K562 (cell line): ENCODE measurements around the gene TOMM22. TPM values are rescaled to one million over a fixed set of nuclear protein-coding genes. Genes with fewer than 3 reads are reported as not detected.

Source experiments
- ATAC-seq: fragments of 200-7000 bp; cut with Tn5 transposase; 3 replicates; pipeline ENCODE4 v1.9.1; 2020; ENCODE audit warnings: moderate library complexity
- BruUV-seq: library from RNA; stranded (reverse); fragments of 400-500 nt; replicated peaks from 2 replicates; lab custom pipeline; 2021; lab: Mats Ljungman, UMichigan
- CTCF ChIA-PET: fragments of 300-600 bp; formaldehyde crosslinking; extraction: SDS; loops from one replicate; lab custom pipeline; 2021; ENCODE audit warnings: low intra/inter-chr PET ratio; lab: Yijun Ruan, JAX
- POLR2A ChIA-PET: fragments of 300-600, 350-650 bp; sonication (Branson Sonifier 250); formaldehyde crosslinking; extraction: SDS; loops from one replicate; lab custom pipeline; 2021; ENCODE audit warnings: antibody characterized with exemption, inconsistent platforms; lab: Yijun Ruan, JAX
- DNase-seq, 4 experiments: peaks; one replicate each; pipeline versions ENCODE4 v3.0.0 to v3.0.0-alpha.2; 2011 to 2018; ENCODE audit warnings: low spot score in 3 of 4, mixed read lengths in 3 of 4; ENCODE audit errors: extremely low read depth in 1 of 4
- FAIRE-seq: peaks from 2 replicates; lab custom pipeline; 2011; peaks lifted over from hg19 to GRCh38; lab: Jason Lieb, UNC
- H2AFZ ChIP-seq: 2 replicates; pipeline ENCODE4 v1.6.0; 2011; ENCODE audit warnings: low read depth, low read length, control low read depth, inconsistent platforms
- H3K27ac ChIP-seq: fragments of 200-600 bp; 3 replicates; pipeline ENCODE4 v1.8.0; 2011; ENCODE audit warnings: low read depth, mild to moderate bottlenecking, control low read depth, inconsistent platforms, low read length, moderate library complexity, mixed read lengths; ENCODE audit errors: extremely low read depth
- H3K27me3 ChIP-seq, 2 experiments: fragments of 300-600 bp in 1 of 2; 2 replicates in 1 of 2; 3 replicates in 1 of 2; pipeline versions ENCODE4 v1.6.0 to v1.8.0; 2011; ENCODE audit warnings: inconsistent platforms in 2 of 2, low read length in 2 of 2, mild to moderate bottlenecking in 1 of 2, mixed read lengths in 1 of 2, moderate library complexity in 1 of 2; ENCODE audit not compliant: control insufficient read depth in 2 of 2, insufficient read depth in 2 of 2
- H3K36me3 ChIP-seq: fragments of 300-600 bp; 3 replicates; pipeline ENCODE4 v1.8.0; 2011; ENCODE audit warnings: mild to moderate bottlenecking, low read length, inconsistent platforms; ENCODE audit not compliant: control insufficient read depth, insufficient read depth
- H3K4me1 ChIP-seq, 2 experiments: fragments of 200-600 bp in 1 of 2; replicated peaks in 1 of 2; 2 replicates in 1 of 2; 3 replicates in 1 of 2; pipeline versions ENCODE4 v1.5.1 to v1.8.0; 2011; ENCODE audit warnings: inconsistent platforms in 2 of 2, low read length in 2 of 2, mild to moderate bottlenecking in 1 of 2, mixed read lengths in 1 of 2, moderate library complexity in 1 of 2; ENCODE audit not compliant: control insufficient read depth in 2 of 2, insufficient read depth in 2 of 2
- H3K4me2 ChIP-seq: 2 replicates; pipeline ENCODE4 v1.6.1; 2011; ENCODE audit warnings: low read length, control low read depth, inconsistent platforms, mixed read lengths; ENCODE audit not compliant: insufficient read depth
- H3K4me3 ChIP-seq: fragments of 200-600 bp; sonication (generic), shearing (Covaris generic); 2 replicates; pipeline ENCODE4 v1.5.1; 2016; ENCODE audit warnings: control low read depth, inconsistent platforms
- H3K79me2 ChIP-seq: fragments of 200-600 bp; 3 replicates; pipeline ENCODE4 v1.8.0; 2011; ENCODE audit warnings: low read length, inconsistent platforms; ENCODE audit not compliant: control insufficient read depth, insufficient read depth
- H3K9ac ChIP-seq, 2 experiments: 2 replicates each; pipeline versions ENCODE4 v1.6.0 to v1.6.1; 2011; ENCODE audit warnings: low read depth in 2 of 2, low read length in 2 of 2, control low read depth in 1 of 2, inconsistent platforms in 1 of 2, mild to moderate bottlenecking in 1 of 2, mixed read lengths in 1 of 2; ENCODE audit not compliant: insufficient read depth in 1 of 2
- H3K9me1 ChIP-seq: one replicate; pipeline ENCODE4 v1.6.0; 2011; ENCODE audit warnings: inconsistent platforms, mild to moderate bottlenecking, low read length, moderate library complexity; ENCODE audit not compliant: control insufficient read depth, insufficient read depth
- H3K9me3 ChIP-seq: replicated peaks from 2 replicates; pipeline ENCODE4 v1.5.1; 2011; ENCODE audit warnings: low read depth, low read length, inconsistent platforms; ENCODE audit not compliant: control insufficient read depth, insufficient read depth
- H4K20me1 ChIP-seq: replicated peaks from 2 replicates; pipeline ENCODE4 v1.6.1; 2011; ENCODE audit warnings: low read length, inconsistent platforms, mixed read lengths; ENCODE audit not compliant: control insufficient read depth, insufficient read depth
- BCOR ChIP-seq: fragments of 450-650 bp; IDR thresholded peaks from 2 replicates; pipeline ENCODE4 v1.6.1; 2016
- CREB5 ChIP-seq: fragments of 250-450 bp; sonication (Bioruptor Pico); IDR thresholded peaks from 2 replicates; pipeline ENCODE4 v1.5.0; 2020; ENCODE audit warnings: mild to moderate bottlenecking
- KDM1A ChIP-seq, 2 experiments: fragments of 450-650 bp; IDR thresholded peaks; 2 replicates each; pipeline ENCODE4 v1.6.1; 2016; ENCODE audit warnings: mild to moderate bottlenecking in 2 of 2
- NFIX ChIP-seq: fragments of 250-450 bp; sonication (Bioruptor Pico); IDR thresholded peaks from 2 replicates; pipeline ENCODE4 v1.4.0; 2020; ENCODE audit warnings: low read depth, mild to moderate bottlenecking, moderate library complexity
- RBM25 ChIP-seq: fragments of 200-400 bp; formaldehyde crosslinking; IDR thresholded peaks from 2 replicates; pipeline ENCODE4 v1.6.1; 2018; ENCODE audit warnings: low read length, low read depth, moderate library complexity; ENCODE audit not compliant: severe bottlenecking
- ZFP36 ChIP-seq: fragments of 150-350 bp; IDR thresholded peaks from 2 replicates; pipeline ENCODE4 v1.6.1; 2018; ENCODE audit warnings: low read length, low read depth; ENCODE audit not compliant: partially characterized antibody
- ZFP91 ChIP-seq: sonication (generic); formaldehyde crosslinking; IDR thresholded peaks from 2 replicates; pipeline ENCODE4 v1.8.0; 2022; ENCODE audit warnings: mild to moderate bottlenecking, missing genetic modification reagents
- ZNF431 ChIP-seq: sonication (generic); formaldehyde crosslinking; IDR thresholded peaks from 2 replicates; pipeline ENCODE4 v1.8.0; 2022; ENCODE audit warnings: mild to moderate bottlenecking, missing genetic modification reagents
- WGBS: fragments of 100-300 bp; shearing (Covaris generic); methylation state at CpG from one replicate; pipeline ENCODE4 v1.1.6; 2016; ENCODE audit warnings: low coverage, mixed read lengths; ENCODE audit not compliant: insufficient coverage; ENCODE audit errors: missing lambda C conversion rate; 5-methylcytosine and 5-hydroxymethylcytosine counted together
- in situ Hi-C: fragments of 300-500 bp; cut with MboI; formaldehyde crosslinking; loops from 4 replicates; pipeline ENCODE4 v1.15.0; 2018; ENCODE audit warnings: inconsistent platforms, mixed read lengths
- intact Hi-C: fragments of 100-400 bp; cut with micrococcal nuclease; formaldehyde crosslinking; loops from 2 replicates; pipeline ENCODE4 v1.14.2; 2022
- polyA plus RNA-seq, 8 experiments: library from polyadenylated mRNA; depleted of rRNA in 4 of 8; stranded (reverse) in 5 of 8; unstranded in 3 of 8; fragments of >200 nt; fragmentation: Nextera tagmentation in 2 of 8; fragmentation: Illumina TruSeq in 1 of 8; extraction: Ambion mirVana in 2 of 8; extraction: Trizol in 1 of 8; gene quantifications; 2 replicates each; pipeline versions ENCODE4 v1.2.1 to v1.2.3, GENCODE V29; 2011 to 2014; ENCODE audit warnings: inconsistent platforms in 1 of 8, missing spikeins in 1 of 8
- total RNA-seq, 7 experiments: library from RNA; depleted of rRNA in 6 of 7; stranded (reverse); fragments of >200 nt in 6 of 7; fragmentation: Illumina TruSeq in 2 of 7; extraction: Trizol in 2 of 7; gene quantifications; 2 replicates each; pipeline versions ENCODE4 v1.2.1 to v1.2.3, GENCODE V29; 2011 to 2021; ENCODE audit warnings: low replicate concordance in 1 of 7

TOMM22 gene
- total and polyA plus RNA-seq, 9 of the 15 experiments (the other 6 are each of a cell fraction or from before 2014, with no cell fraction given) = 25.8 to 108 (median 73.8) TPM

GRCh38 chr22:38707984-38708383 lies 26.2 kb downstream of the TOMM22 start:
- peaks cover 29% of the 10 kb centered on the region for H4K20me1 ChIP-seq
- 54% methylated on average over 3 of the region's 3 CpGs for WGBS
- ATAC-seq (no peak), FAIRE-seq (no peak)
- POLR2A ChIA-PET = interaction anchor here (0.9 to 2.7 kb wide), 8 partner anchors 8 to 51 kb away, joined by 3 to 9 read pairs (median 4); no protein-coding TSS in a partner anchor
- no peak overlapping the region for H3K27ac ChIP-seq
- peak in 1 of 2 experiments; percentile 31; a peak in 1 of 4 replicates for TF ChIP-seq KDM1A (IDR thresholded peaks at IDR 0.05)
- TF ChIP-seq RBM25 = peak; percentile 85
- peak; percentile 48 for TF ChIP-seq ZFP36
- TF ChIP-seq NFIX (CRISPR knock-in tag) = no peak
- TF ChIP-seq ZNF431 (CRISPR knock-in tag) = no peak
- peak; percentile 80; the same call in 1 of the 2 replicates for TF ChIP-seq BCOR
- TF ChIP-seq, all 486 proteins: peak for 4
- Histone ChIP-seq H3K4me3 (peak overlapping the region; percentile 94; the same call in 1 of the 2 replicates), H2AFZ (no peak overlapping the region), H3K4me2 (peak overlapping the region; percentile 91), H3K9ac (peak overlapping the region in 1 of 2 experiments; percentile 86; a peak in 2 of 4 replicates), H3K79me2 (peaks cover 72% of the 10 kb centered on the region), H3K9me1 (no peaks in the 10 kb centered on the region), H3K36me3 (peaks cover 38% of the 10 kb centered on the region; the same call in 2 of the 3 replicates), H3K27me3 (no peaks in the 10 kb centered on the region), H3K4me1 (peaks cover 28 to 46% of the 10 kb centered on the region in 2 experiments; a peak in 4 of 5 replicates), H3K9me3 (no peaks in the 10 kb centered on the region)
- BruUV-seq = no TSS peak
- in situ Hi-C loops (no loop called here), intact Hi-C loops (no loop called here)
- CTCF ChIA-PET = no interaction called here
- no peak for DNase-seq

- no peak for ATAC-seq
- Histone ChIP-seq H2AFZ (no peak overlapping the region), H3K36me3 (peaks cover 38% of the 10 kb centered on the region; the same call in 2 of the 3 replicates), H3K9me1 (no peaks in the 10 kb centered on the region), H3K9ac (no peak overlapping the region), H3K27me3 (no peaks in the 10 kb centered on the region), H3K9me3 (no peaks in the 10 kb centered on the region), H3K4me2 (peak overlapping the region; percentile 51; the same call in 1 of the 2 replicates), H3K27ac (no peak overlapping the region), H3K79me2 (peaks cover 85% of the 10 kb centered on the region), H4K20me1 (peaks cover 37% of the 10 kb centered on the region), H3K4me1 (peaks cover 34 to 53% of the 10 kb centered on the region in 2 experiments; a peak in 4 of 5 replicates), H3K4me3 (no peak overlapping the region)
- no peak for DNase-seq
- WGBS = 78% methylated on average over 3 of the region's 3 CpGs
- FAIRE-seq = no peak
- BruUV-seq = no TSS peak
- ChIA-PET CTCF (no interaction called here), POLR2A (interaction anchor here (1.3 to 1.4 kb wide), 2 partner anchors 17 to 26 kb away, joined by 3 read pairs; no protein-coding TSS in a partner anchor)
- intact Hi-C loops = no loop called here
- in situ Hi-C loops = no loop called here
- no peak for TF ChIP-seq CREB5
- TF ChIP-seq ZFP91 = no peak
These were observed 27.5 kb downstream of the TOMM22 start for GRCh38 chr22:38709306-38709705.
